Sigmoid colon (tissue), 7 donors: ENCODE results near the gene ANKRD53. TPM values are rescaled to one million over a fixed set of nuclear protein-coding genes. Genes with fewer than 3 reads are reported as not detected.

ENCODE experiments used
- DNase-seq: peaks from one replicate; pipeline ENCODE4 v3.0.0-alpha.2; 2019
- H3K27ac ChIP-seq, 4 donors: fragments of 200-600 bp; sonication (generic); one replicate each; pipeline ENCODE4 v1.5.1; 2016 to 2019; ENCODE audit warnings: mild to moderate bottlenecking in 1 of 4
- H3K27me3 ChIP-seq, 3 donors: fragments of 200-600 bp; sonication (generic); one replicate each; pipeline ENCODE4 v1.5.1; 2019; ENCODE audit warnings: mild to moderate bottlenecking in 1 of 3
- H3K36me3 ChIP-seq, 4 donors: fragments of 200-600 bp; sonication (generic); one replicate each; pipeline ENCODE4 v1.5.1; 2016 to 2019
- H3K4me1 ChIP-seq, 4 donors: fragments of 200-600 bp; sonication (generic); one replicate each; pipeline ENCODE4 v1.5.1; 2017 to 2019
- H3K4me3 ChIP-seq, 4 donors: fragments of 200-600 bp; sonication (generic); one replicate each; pipeline ENCODE4 v1.5.1; 2017 to 2019; ENCODE audit warnings: mild to moderate bottlenecking in 2 of 4, moderate library complexity in 1 of 4
- H3K9me3 ChIP-seq, 4 donors: fragments of 200-600 bp in 3 of 4; sonication (generic) in 3 of 4; one replicate each; pipeline versions ENCODE4 v1.5.1 to v1.6.1; 2013 to 2019
- EP300 ChIP-seq, 4 donors: sonication (generic); formaldehyde crosslinking; IDR thresholded peaks; one replicate each; pipeline ENCODE4 v1.6.1; 2017; ENCODE audit warnings: antibody characterized with exemption in 4 of 4
- POLR2A ChIP-seq, 2 donors: fragments of 450-650 bp; IDR thresholded peaks; one replicate each; pipeline ENCODE4 v1.6.1; 2016; ENCODE audit warnings: antibody characterized with exemption in 2 of 2, mild to moderate bottlenecking in 2 of 2, moderate library complexity in 2 of 2
- POLR2AphosphoS5 ChIP-seq, 4 donors: sonication (generic); formaldehyde crosslinking; IDR thresholded peaks; one replicate each; pipeline ENCODE4 v1.6.1; 2017; ENCODE audit warnings: antibody characterized with exemption in 4 of 4
- WGBS, 2 donors: extraction: QIAGEN DNeasy Blood & Tissue Kit; methylation state at CpG; one replicate each; pipeline ENCODE4 v1.1.7; 2013; 5-methylcytosine and 5-hydroxymethylcytosine counted together
- intact Hi-C: fragments of 100-400 bp; cut with DNase I; formaldehyde crosslinking; loops from one replicate; pipeline ENCODE4 v1.15.1; 2023
- polyA plus RNA-seq, 3 donors: library from polyadenylated mRNA; stranded (reverse); fragments of 200-250 nt; gene quantifications; one replicate each; pipeline ENCODE4 v1.2.3, GENCODE V29; 2013
- total RNA-seq, 4 donors: library from RNA; depleted of rRNA; stranded (reverse); fragments of >200 nt; gene quantifications; one replicate each; pipeline ENCODE4 v1.1.0, GENCODE V29; 2016
- TF ChIP-seq, protein P1 (sequence below), 4 experiments: fragments of 450-650 bp in 3 of 4; fragments of 200-600 bp in 1 of 4; IDR thresholded peaks; one replicate each; pipeline ENCODE4 v1.5.1; 2016 to 2019; ENCODE audit warnings: antibody characterized with exemption in 4 of 4, mild to moderate bottlenecking in 3 of 4, moderate library complexity in 2 of 4
- donor health status: healthy with polysubstance abuse.
- donor health status: Bipolar disorder and iron deficiency.
- donor health status: healthy.

The ANKRD53 gene
- total and polyA plus RNA-seq, 7 donors: 0.49 to 1.9 (median 1.0) TPM; not detected in 1

DNA sequence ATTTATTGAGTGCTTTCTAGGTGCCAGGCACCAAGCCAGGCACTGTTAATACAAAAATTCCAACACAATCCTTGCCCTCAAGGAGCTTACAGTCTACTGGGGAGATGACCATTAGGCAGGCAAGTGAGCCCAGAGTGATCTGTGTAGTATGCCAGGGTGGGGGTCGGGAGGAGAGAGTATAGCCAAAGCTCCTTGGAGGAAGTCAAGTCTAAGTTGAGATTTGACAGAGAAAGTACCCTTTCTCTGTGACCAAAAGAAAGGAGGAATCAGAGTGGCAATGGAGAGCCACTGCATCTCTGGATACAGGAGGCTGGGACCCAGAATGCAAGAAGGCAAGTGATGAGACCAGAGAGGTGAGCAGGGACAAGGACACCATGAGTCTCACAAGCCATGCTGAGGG lies 7.5 kb downstream of the ANKRD53 start:
- H3K4me3 ChIP-seq: no peak overlapping the region
- intact Hi-C loops: no loop called here
- DNase-seq: peak; percentile 20
- H3K27me3 ChIP-seq: no peaks in the 10 kb centered on the region
- peaks cover 0 to 8% (median 0%) of the 10 kb centered on the region in 4 donors for H3K4me1 ChIP-seq
- H3K36me3 ChIP-seq: peaks cover 13 to 57% (median 40%) of the 10 kb centered on the region in 4 donors
- WGBS, 2 donors: 96 to 99% methylated on average over 1 of the region's 1 CpG
- TF ChIP-seq POLR2AphosphoS5 (IDR thresholded peaks at IDR 0.05) (no peak), POLR2A (IDR thresholded peaks at IDR 0.05) (no peak), EP300 (IDR thresholded peaks at IDR 0.05) (no peak)
- TF ChIP-seq, protein P1, sequence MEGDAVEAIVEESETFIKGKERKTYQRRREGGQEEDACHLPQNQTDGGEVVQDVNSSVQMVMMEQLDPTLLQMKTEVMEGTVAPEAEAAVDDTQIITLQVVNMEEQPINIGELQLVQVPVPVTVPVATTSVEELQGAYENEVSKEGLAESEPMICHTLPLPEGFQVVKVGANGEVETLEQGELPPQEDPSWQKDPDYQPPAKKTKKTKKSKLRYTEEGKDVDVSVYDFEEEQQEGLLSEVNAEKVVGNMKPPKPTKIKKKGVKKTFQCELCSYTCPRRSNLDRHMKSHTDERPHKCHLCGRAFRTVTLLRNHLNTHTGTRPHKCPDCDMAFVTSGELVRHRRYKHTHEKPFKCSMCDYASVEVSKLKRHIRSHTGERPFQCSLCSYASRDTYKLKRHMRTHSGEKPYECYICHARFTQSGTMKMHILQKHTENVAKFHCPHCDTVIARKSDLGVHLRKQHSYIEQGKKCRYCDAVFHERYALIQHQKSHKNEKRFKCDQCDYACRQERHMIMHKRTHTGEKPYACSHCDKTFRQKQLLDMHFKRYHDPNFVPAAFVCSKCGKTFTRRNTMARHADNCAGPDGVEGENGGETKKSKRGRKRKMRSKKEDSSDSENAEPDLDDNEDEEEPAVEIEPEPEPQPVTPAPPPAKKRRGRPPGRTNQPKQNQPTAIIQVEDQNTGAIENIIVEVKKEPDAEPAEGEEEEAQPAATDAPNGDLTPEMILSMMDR (IDR thresholded peaks at IDR 0.05): no peak
- H3K27ac ChIP-seq: no peak overlapping the region
- no peaks in the 10 kb centered on the region for H3K9me3 ChIP-seq

DNA sequence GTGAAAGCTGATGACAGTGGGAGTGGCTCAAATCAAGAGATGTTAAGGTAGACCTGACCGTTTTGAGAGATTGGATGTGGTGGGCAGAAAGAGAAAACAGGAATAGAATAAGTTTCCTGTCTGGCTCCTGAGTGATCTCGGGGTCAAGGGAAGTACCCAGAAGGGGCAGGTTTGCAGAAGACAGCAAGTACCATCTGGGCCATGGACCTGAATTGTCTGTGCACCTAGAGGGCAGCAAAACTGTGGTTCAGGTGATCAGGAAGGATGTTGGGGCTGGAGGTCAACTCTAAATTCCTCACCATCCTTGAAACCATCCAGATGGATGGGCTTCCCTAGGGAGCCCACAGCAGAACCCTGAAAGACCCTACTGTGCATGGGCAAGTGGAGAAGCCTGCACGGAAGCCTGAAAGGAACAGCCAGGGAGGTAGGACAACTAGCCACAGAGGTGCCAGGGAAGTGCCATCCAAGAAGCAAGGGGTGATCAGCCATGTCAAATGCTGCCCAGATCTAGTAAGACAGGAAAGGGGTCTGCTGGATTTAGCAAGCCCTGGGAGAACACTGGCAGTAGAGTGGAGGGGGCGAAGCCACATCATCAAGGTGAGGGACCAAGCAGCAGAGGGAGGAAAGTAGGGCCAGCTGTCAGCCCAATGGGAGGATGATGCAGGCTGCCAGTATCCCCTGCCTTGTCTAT lies 8.2 kb downstream of the ANKRD53 start:
- Histone ChIP-seq H3K4me1 (peaks cover 0 to 9% (median 0%) of the 10 kb centered on the region in 4 donors), H3K36me3 (peaks cover 13 to 64% (median 47%) of the 10 kb centered on the region in 4 donors), H3K27ac (no peak overlapping the region), H3K4me3 (no peak overlapping the region), H3K9me3 (no peaks in the 10 kb centered on the region), H3K27me3 (no peaks in the 10 kb centered on the region)
- WGBS, 2 donors: 86 to 91% methylated on average over 4 of the region's 4 CpGs
- TF ChIP-seq POLR2AphosphoS5 (IDR thresholded peaks at IDR 0.05) (no peak), POLR2A (IDR thresholded peaks at IDR 0.05) (no peak), EP300 (IDR thresholded peaks at IDR 0.05) (no peak)
- TF ChIP-seq, protein P1 (IDR thresholded peaks at IDR 0.05): no peak
- intact Hi-C loops: no loop called here
- peak; percentile 44 for DNase-seq

DNA sequence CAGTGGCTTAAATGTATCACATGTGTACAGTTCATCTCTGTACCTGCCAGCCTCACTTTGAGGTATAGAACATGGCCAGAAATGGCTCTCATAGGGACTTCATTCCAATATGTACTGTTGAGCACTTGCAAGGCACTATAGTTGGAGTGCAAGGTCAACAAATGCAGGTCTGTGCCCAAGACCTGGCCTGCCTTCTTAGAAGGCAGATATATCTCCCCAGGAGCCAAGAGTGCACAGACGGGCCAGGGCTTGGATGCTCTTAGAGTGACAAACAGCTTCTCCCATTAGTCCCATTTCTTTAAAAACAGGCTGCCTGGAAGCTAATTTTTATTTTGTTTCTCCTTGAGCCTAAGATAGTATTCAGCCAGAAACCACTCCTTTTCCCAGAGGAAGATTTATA lies 9.0 kb downstream of the ANKRD53 start:
- 82 to 94% methylated on average over 1 of the region's 1 CpG for WGBS, 2 donors
- intact Hi-C loops: no loop called here
- no peaks in the 10 kb centered on the region for H3K27me3 ChIP-seq
- TF ChIP-seq POLR2A (IDR thresholded peaks at IDR 0.05): no peak
- TF ChIP-seq EP300 (IDR thresholded peaks at IDR 0.05): no peak
- TF ChIP-seq, protein P1 (IDR thresholded peaks at IDR 0.05): no peak
- no peak for TF ChIP-seq POLR2AphosphoS5 (IDR thresholded peaks at IDR 0.05)
- H3K4me1 ChIP-seq: peaks cover 0 to 16% (median 2%) of the 10 kb centered on the region in 4 donors
- H3K9me3 ChIP-seq: no peaks in the 10 kb centered on the region
- H3K27ac ChIP-seq: no peak overlapping the region
- no peak for DNase-seq
- H3K36me3 ChIP-seq: peaks cover 13 to 70% (median 49%) of the 10 kb centered on the region in 4 donors
- no peak overlapping the region for H3K4me3 ChIP-seq

DNA sequence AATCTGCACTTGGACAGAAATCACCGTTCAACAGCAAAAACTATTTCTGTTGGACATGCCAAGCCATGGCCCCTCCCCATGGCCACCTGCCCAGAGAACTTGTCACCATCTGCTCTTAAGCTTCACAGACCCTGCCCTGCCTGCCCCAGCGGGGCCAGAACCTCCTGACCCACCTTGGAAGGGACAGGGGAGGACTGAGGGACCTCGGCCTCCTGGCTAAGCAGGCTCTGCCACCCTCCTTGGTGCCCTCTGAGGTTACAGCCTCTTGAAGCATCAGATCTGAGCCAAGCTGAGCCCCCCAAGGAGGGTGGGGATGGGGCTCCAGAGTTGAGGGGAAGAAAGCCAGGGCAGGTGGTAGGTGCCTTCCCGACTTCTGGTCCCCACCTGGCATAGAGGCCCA lies 9.7 kb downstream of the ANKRD53 start:
- Histone ChIP-seq H3K36me3 (peaks cover 13 to 70% (median 49%) of the 10 kb centered on the region in 4 donors), H3K27me3 (no peaks in the 10 kb centered on the region), H3K27ac (no peak overlapping the region), H3K9me3 (no peaks in the 10 kb centered on the region), H3K4me3 (no peak overlapping the region), H3K4me1 (peaks cover 0 to 24% (median 8%) of the 10 kb centered on the region in 4 donors)
- peak; percentile 63 for DNase-seq
- intact Hi-C loops: no loop called here
- 78 to 82% methylated on average over 4 of the region's 4 CpGs for WGBS, 2 donors
- TF ChIP-seq EP300 (IDR thresholded peaks at IDR 0.05) (no peak), POLR2AphosphoS5 (IDR thresholded peaks at IDR 0.05) (no peak), POLR2A (IDR thresholded peaks at IDR 0.05) (no peak)
- TF ChIP-seq, protein P1 (IDR thresholded peaks at IDR 0.05): no peak
